GM21528 (cell line): ENCODE measurements around the gene GNB4.

Source experiments
- ATAC-seq: cut with Tn5 transposase; IDR thresholded peaks from one replicate; pipeline ENCODE4 v1.9.1; 2021; ENCODE audit warnings: mild to moderate bottlenecking, moderate library complexity; ENCODE audit not compliant: unreplicated experiment, low FRiP score

GNB4 gene

GRCh38 chr3:179373938-179374337 lies 77.3 kb downstream of the GNB4 start:
- ATAC-seq = no peak

GRCh38 chr3:179369621-179370020 lies 81.6 kb downstream of the GNB4 start:
- ATAC-seq = no peak

- no peak for ATAC-seq
Observed at GRCh38 chr3:179363332-179363731, 87.9 kb downstream of the GNB4 start.

GRCh38 chr3:179355996-179356395 lies 95.3 kb downstream of the GNB4 start:
- ATAC-seq = no peak

- peak; percentile 66 for ATAC-seq
Observed at GRCh38 chr3:179348325-179349013, 102.8 kb downstream of the GNB4 start.

- ATAC-seq = peak; percentile 97
Observed at GRCh38 chr3:179347345-179348194, 103.7 kb downstream of the GNB4 start, which contains the start of gene MFN1. Gene MFN1 (plus strand): TSS chr3:179347709. CDS start chr3:179348852, 1,143 bp downstream.
